Measurements from ENCODE around the gene EIF2B4.

DNA sequence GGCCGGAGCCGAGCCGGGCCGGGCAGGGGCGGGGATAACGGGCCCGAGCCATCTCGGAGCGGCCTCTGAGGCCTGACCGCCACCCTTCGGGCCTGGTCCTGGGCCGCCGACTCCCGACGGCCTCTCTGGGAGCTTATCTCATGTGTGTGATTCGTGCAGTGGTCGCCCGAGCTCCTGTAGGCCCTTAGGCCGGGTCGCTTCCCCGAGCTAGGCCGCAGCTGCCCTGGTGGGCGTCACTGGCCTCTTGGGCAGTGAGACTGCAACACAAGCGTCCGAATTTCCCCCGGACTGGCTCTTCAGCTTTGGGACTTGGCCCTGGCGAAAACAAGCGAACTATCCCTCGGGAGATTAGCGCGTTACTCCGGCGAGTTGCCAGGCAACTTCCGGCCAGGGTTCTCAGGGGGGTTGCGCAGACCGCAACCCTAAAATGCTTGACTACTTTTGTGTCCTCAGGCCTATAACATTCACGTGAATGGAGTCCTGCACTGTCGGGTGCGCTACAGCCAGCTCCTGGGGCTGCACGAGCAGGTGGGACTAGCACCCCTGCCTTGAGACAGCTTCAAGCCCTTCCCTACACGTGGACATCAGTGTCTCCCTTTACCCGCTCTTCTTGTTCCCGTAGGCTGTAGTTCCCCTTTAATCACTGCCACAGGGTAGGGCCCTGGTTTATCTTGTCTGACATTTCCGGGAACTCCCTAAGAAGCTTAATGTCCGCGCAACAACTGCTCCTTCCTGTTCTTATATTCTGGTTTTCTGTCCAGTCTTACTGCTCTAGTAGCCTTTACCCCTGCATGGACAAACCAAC is 880 bp upstream of the EIF2B4 start:
- no peak for TF ChIP-seq CTCF (IDR thresholded peaks at IDR 0.05; ENCODE audit: insufficient read depth, low read depth, low read length)
- TF ChIP-seq EZH2 (IDR thresholded peaks at IDR 0.05; ENCODE audit: insufficient read depth, low read length) = no peak
